AG10803 (cell line): ENCODE data around the gene TSC22D1.

Experiments used
- DNase-seq: peaks from one replicate; pipeline ENCODE4 v3.0.0; 2010; ENCODE audit warnings: low read depth
- H3K4me3 ChIP-seq: 2 replicates; pipeline ENCODE4 v1.5.1; 2011; ENCODE audit warnings: mild to moderate bottlenecking, low read length, control low read depth
- CTCF ChIP-seq: conservative IDR thresholded peaks from 2 replicates; pipeline ENCODE4 v1.5.1; 2011; ENCODE audit warnings: mild to moderate bottlenecking, low read length, control low read depth, inconsistent platforms

TSC22D1 gene

GRCh38 chr13:44507639-44508038, 68.5 kb downstream of the TSC22D1 start:
- H3K4me3 ChIP-seq = no peak overlapping the region
- TF ChIP-seq CTCF = no peak
- DNase-seq = peak; percentile 34

GRCh38 chr13:44506719-44507118, 69.4 kb downstream of the TSC22D1 start:
- no peak overlapping the region for H3K4me3 ChIP-seq
- DNase-seq = no peak
- no peak for TF ChIP-seq CTCF

- no peak for DNase-seq
- no peak overlapping the region for H3K4me3 ChIP-seq
- no peak for TF ChIP-seq CTCF
Measured at GRCh38 chr13:44506251-44506650, 69.9 kb downstream of the TSC22D1 start.

- H3K4me3 ChIP-seq = no peak overlapping the region
- DNase-seq = no peak
- no peak for TF ChIP-seq CTCF
Measured at GRCh38 chr13:44504116-44504515, 72.0 kb downstream of the TSC22D1 start.

- TF ChIP-seq CTCF = no peak
- peak; percentile 26 for DNase-seq
- H3K4me3 ChIP-seq = no peak overlapping the region
Measured at GRCh38 chr13:44498969-44499368, 77.2 kb downstream of the TSC22D1 start.

GRCh38 chr13:44498502-44498901, 77.6 kb downstream of the TSC22D1 start:
- H3K4me3 ChIP-seq = no peak overlapping the region
- DNase-seq = no peak
- no peak for TF ChIP-seq CTCF

GRCh38 chr13:44497801-44498200, 78.3 kb downstream of the TSC22D1 start:
- no peak for DNase-seq
- no peak for TF ChIP-seq CTCF
- H3K4me3 ChIP-seq = no peak overlapping the region
